Astrocyte of the spinal cord (primary cell): Measurements from ENCODE around the gene SNAP29.
A peak's percentile ranks its signal among the peaks of the same experiment; 100 is the strongest.
"Not testable (repeated sequence)": the region's sequence is repeated elsewhere in the genome, so short reads cannot be mapped to it uniquely, and the experiment has no call there.

Experiments
- DNase-seq: peaks from one replicate; pipeline ENCODE4 v3.0.0; 2011; ENCODE audit warnings: low read depth, low spot score
- H3K4me3 ChIP-seq: 2 replicates; pipeline ENCODE4 v1.5.1; 2011; ENCODE audit warnings: low read depth, mild to moderate bottlenecking, low read length, moderate library complexity
- in situ Hi-C: cut with HindIII; loops from 2 replicates; pipeline ENCODE4 v1.10.0; 2017; ENCODE audit warnings: low sequenced_read_pairs
- TF ChIP-seq, protein P1 (sequence below): IDR thresholded peaks from 2 replicates; pipeline ENCODE4 v1.5.1; 2012; ENCODE audit warnings: low read depth, mild to moderate bottlenecking, low read length, inconsistent platforms

SNAP29 gene

DNA sequence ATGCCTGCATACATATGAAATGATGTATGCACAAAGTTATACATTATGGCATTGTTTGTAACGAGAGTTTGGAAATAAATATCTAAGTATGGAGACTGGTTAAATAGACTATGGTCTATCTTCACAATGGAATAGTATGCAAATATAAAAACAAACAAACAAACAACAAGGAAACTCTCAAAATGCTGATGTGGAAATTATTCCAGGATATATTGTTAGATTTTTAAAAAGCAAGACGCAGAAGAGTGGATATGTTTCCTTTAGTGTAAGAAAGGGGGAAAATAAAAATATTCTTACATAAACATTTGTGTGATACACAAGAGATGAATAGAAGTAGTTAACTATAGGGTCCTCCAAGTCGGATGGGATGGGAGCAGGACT, 47.6 kb downstream of the SNAP29 start:
- in situ Hi-C loops, result no loop called here
- H3K4me3 ChIP-seq, result no peak overlapping the region
- TF ChIP-seq, protein P1, sequence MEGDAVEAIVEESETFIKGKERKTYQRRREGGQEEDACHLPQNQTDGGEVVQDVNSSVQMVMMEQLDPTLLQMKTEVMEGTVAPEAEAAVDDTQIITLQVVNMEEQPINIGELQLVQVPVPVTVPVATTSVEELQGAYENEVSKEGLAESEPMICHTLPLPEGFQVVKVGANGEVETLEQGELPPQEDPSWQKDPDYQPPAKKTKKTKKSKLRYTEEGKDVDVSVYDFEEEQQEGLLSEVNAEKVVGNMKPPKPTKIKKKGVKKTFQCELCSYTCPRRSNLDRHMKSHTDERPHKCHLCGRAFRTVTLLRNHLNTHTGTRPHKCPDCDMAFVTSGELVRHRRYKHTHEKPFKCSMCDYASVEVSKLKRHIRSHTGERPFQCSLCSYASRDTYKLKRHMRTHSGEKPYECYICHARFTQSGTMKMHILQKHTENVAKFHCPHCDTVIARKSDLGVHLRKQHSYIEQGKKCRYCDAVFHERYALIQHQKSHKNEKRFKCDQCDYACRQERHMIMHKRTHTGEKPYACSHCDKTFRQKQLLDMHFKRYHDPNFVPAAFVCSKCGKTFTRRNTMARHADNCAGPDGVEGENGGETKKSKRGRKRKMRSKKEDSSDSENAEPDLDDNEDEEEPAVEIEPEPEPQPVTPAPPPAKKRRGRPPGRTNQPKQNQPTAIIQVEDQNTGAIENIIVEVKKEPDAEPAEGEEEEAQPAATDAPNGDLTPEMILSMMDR, result no peak
- DNase-seq, result no peak

DNA sequence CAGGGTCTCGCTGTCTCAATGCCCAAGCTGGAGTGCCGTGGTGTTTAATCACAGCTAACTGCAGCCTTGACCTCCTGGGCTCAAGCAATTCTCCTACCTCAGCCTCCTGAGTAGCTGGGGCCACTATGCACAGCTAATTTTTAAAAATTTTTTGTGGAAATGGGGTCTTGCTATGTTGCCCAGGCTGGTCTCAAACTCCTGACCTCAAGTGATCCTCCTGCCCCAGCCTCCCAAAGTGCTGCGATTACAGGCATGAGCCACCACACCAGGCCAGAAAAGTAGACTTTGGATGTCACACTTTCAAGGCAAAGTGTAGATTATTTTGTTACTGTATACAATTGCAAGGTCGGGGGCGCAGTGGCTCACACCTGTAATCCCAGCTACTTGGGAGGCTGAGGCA, 49.9 kb downstream of the SNAP29 start:
- in situ Hi-C loops, DNase-seq, H3K4me3 ChIP-seq: not testable (repeated sequence)

DNA sequence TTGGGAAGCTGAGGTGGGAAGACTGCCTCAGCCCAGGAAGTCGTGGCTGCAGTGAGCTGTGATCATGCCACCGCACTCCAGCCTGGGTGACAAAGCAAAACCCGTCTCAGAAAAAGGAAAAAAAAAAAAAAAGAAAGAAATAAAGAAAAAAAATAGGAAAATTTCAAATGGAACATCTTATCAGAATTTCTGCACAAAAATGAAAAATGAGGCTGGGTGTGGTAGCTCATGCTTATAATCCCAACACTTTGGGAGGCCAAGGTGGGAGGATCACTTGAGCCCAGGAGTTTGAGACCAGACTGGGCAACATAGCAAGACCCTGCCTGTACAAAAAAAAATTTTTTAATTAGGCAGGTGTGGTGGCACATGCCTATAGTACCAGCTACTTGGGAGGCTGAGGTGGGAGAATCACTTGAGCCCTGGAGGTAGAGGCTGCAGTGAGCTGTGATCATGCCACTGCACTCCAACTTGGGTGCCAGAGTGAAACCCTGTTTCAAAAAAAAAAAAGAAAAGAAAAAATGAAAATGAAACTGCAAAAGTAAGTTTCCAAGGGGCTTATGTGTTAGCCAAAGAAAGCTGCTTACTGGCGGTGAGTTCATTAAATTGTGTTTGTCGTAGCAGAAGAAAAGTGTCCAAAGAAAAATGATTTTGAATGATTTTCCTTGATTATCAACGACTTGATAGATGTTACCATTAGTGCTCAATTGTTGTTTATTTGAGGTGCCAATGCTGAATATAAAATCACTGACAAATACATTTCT, 50.9 kb downstream of the SNAP29 start:
- no peak overlapping the region for H3K4me3 ChIP-seq
- in situ Hi-C loops, result no loop called here
- TF ChIP-seq, protein P1, result no peak
- DNase-seq, result no peak

DNA sequence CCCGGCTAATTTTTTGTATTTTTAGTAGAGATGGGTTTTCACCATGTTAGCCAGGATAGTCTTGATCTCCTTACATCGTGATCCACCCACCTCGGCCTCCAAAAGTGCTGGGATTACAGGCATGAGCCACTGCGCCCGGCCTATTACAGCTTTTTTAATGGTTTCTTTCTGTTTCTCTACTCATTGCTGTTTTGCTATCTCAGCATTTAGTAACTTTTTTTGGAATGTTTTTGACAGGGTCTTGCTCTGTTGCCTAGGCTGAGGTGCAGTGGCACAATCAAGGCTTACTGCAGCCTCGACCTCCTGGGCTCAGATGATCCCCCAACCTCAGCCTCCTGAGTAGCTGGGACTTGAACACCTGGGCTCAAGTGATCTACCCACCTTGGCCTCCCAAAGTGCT, 53.7 kb downstream of the SNAP29 start:
- TF ChIP-seq, protein P1, result no peak
- H3K4me3 ChIP-seq, result no peak overlapping the region
- in situ Hi-C loops, result no loop called here
- DNase-seq, result no peak

DNA sequence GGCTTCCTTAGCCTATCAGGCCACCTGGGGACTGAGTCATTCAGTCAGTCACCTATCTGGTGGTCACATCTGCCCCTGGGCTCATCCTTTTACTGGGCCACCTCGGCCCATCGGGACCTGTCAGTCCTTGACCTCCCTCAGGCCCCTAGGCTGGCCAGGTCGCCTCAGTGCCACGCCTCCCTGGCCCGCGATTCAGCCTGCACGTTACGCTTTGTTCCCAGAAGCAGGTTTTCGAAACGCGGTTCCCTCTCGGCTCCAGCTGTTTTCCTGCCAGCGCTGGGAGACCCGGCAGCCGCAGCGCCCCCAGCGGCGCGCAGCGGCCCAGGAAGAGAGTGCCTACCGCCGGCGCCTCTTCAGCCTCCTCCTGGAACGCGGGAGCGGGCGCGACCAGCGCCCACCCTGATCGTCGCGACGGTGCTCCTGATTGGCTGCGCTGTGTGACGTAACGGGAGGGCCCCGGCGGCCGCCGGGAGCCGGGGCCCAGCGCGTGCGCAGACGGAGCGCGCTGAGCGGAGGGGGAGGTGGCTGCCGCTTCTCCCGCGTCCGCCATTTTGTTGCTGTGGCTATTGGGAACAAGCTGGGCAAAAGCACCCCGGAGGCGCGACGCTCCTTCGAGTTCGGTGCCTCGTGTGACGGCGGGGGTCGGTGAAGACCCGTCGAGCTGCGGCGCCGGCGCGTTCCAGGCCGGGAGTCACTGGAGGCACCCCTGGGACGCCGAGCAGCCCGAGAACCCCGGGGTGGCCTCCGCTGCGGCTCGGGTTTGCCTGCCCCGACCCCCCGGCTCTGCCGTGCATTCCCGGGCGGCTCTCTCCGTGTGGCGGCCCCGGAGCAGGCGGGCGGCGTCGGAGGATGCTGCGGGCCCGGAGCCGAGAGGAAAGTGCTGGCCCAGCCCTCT, 58.4 kb downstream of the SNAP29 start, which contains the start of gene CRKL:
TSS of gene CRKL (plus strand) at position 492 of the 895 bp plus-strand sequence. CDS start 528 bp downstream, outside the sequence.
- DNase-seq, result peak; percentile 98
- in situ Hi-C loops, result no loop called here
- TF ChIP-seq, protein P1, result peak; percentile 95
- H3K4me3 ChIP-seq, result peak within 1 kb of the TSS; percentile 66

DNA sequence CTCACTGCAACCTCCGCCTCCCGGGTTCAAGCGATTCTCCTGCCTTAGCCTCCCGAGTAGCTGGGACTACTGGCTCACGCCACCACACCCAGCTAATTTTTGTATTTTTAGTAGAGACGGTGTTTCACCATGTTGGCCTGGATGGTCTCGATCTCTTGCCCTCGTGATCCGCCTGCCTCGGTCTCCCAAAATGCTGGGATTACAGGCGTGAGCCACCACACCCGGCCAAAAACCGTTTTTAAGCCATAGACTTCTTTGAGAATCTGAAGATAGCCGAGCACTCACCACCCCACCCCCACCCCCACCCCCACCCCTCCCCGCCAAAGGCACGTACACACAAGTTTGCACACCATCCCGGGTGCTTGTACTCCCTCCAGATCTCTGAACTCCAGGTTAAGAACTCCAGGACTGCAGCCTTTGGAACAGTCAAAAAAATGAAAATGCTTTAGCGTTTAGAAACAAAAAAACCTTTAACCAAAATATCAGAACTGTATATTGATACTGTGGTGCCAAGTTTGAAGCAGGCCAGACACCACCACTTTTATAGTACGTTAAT, 59.9 kb downstream of the SNAP29 start:
- DNase-seq, result no peak
- TF ChIP-seq, protein P1, result no peak
- in situ Hi-C loops, result no loop called here
- peak overlapping the region; percentile 66 for H3K4me3 ChIP-seq
